Fibroblast of skin of right quadriceps (primary cell): ENCODE data around the gene OTUD6A.
"Not testable (repeated sequence)": the region's sequence is repeated elsewhere in the genome, so short reads cannot be mapped to it uniquely, and the experiment has no call there.

Experiments
- DNase-seq: peaks from one replicate; pipeline ENCODE4 v3.0.0-alpha.2; 2013

Gene OTUD6A

GRCh38 chrX:70049406-70049805, 12.9 kb upstream of the OTUD6A start:
- DNase-seq, result no peak

- DNase-seq, result no peak
These were observed 12.3 kb upstream of the OTUD6A start, which contains the start of gene AWAT2 for GRCh38 chrX:70049925-70050324. Gene AWAT2, minus strand, starts transcription at chrX:70049938. Its CDS starts 6 bp downstream, at chrX:70049932.

GRCh38 chrX:70052895-70053615, 9.2 kb upstream of the OTUD6A start:
- no peak for DNase-seq

- no peak for DNase-seq
These were observed 7.9 kb upstream of the OTUD6A start for GRCh38 chrX:70054391-70054790.

- no peak for DNase-seq
These were observed 799 bp downstream of the OTUD6A start for GRCh38 chrX:70062961-70063550.

GRCh38 chrX:70066646-70067045, 4.4 kb downstream of the OTUD6A start:
- no peak for DNase-seq

GRCh38 chrX:70079297-70079696, 17.0 kb downstream of the OTUD6A start:
- DNase-seq, result no peak

- no peak for DNase-seq
These were observed 17.6 kb downstream of the OTUD6A start for GRCh38 chrX:70079870-70080269.

- DNase-seq, result no peak
These were observed 20.5 kb downstream of the OTUD6A start for GRCh38 chrX:70082723-70083122.

- no peak for DNase-seq
These were observed 22.5 kb downstream of the OTUD6A start for GRCh38 chrX:70084592-70085240.

GRCh38 chrX:70087857-70088630, 25.8 kb downstream of the OTUD6A start:
- peak; percentile 26 for DNase-seq

GRCh38 chrX:70088751-70089150, 26.5 kb downstream of the OTUD6A start:
- DNase-seq, result no peak

GRCh38 chrX:70089604-70090297, 27.5 kb downstream of the OTUD6A start:
- peak; percentile 70 for DNase-seq

- DNase-seq, result no peak
These were observed 30.0 kb downstream of the OTUD6A start for GRCh38 chrX:70092247-70092646.

GRCh38 chrX:70096052-70096451, 33.8 kb downstream of the OTUD6A start:
- DNase-seq, result peak; percentile 5

- no peak for DNase-seq
These were observed 43.0 kb downstream of the OTUD6A start for GRCh38 chrX:70105229-70105628.

- DNase-seq, result not testable (repeated sequence)
These were observed 49.3 kb downstream of the OTUD6A start for GRCh38 chrX:70111436-70112026.
